Measurements from ENCODE around the gene WRNIP1.

Gene WRNIP1

GRCh38 chr6:2765166-2765895, at the start of gene WRNIP1:
Gene WRNIP1 (plus strand): TSS chr6:2765393. CDS start chr6:2765623, 230 bp downstream.
- no peak for FAIRE-seq

- FAIRE-seq, result no peak
These were observed 49.5 kb upstream of the WRNIP1 start for GRCh38 chr6:2715737-2716136.

- FAIRE-seq, result no peak
These were observed 48.1 kb upstream of the WRNIP1 start for GRCh38 chr6:2716936-2717700.

GRCh38 chr6:2718334-2719092, 46.7 kb upstream of the WRNIP1 start:
- no peak for FAIRE-seq

- no peak for FAIRE-seq
These were observed 46.1 kb upstream of the WRNIP1 start for GRCh38 chr6:2719093-2719455.

- FAIRE-seq, result no peak
These were observed 44.0 kb upstream of the WRNIP1 start for GRCh38 chr6:2721219-2721618.

- FAIRE-seq, result no peak
These were observed 39.7 kb upstream of the WRNIP1 start for GRCh38 chr6:2725364-2725988.

- FAIRE-seq, result no peak
These were observed 39.1 kb upstream of the WRNIP1 start for GRCh38 chr6:2725999-2726567.

- no peak for FAIRE-seq
These were observed 35.3 kb upstream of the WRNIP1 start for GRCh38 chr6:2729921-2730320.

GRCh38 chr6:2730353-2731107, 34.7 kb upstream of the WRNIP1 start:
- no peak for FAIRE-seq

GRCh38 chr6:2731281-2731909, 33.8 kb upstream of the WRNIP1 start:
- no peak for FAIRE-seq

GRCh38 chr6:2732503-2733089, 32.6 kb upstream of the WRNIP1 start:
- FAIRE-seq, result no peak

- no peak for FAIRE-seq
These were observed 31.9 kb upstream of the WRNIP1 start for GRCh38 chr6:2733324-2733723.

- FAIRE-seq, result no peak
These were observed 31.3 kb upstream of the WRNIP1 start for GRCh38 chr6:2733736-2734480.

- FAIRE-seq, result no peak
These were observed 30.6 kb upstream of the WRNIP1 start for GRCh38 chr6:2734488-2735166.

GRCh38 chr6:2737885-2738284, 27.3 kb upstream of the WRNIP1 start:
- FAIRE-seq, result no peak

GRCh38 chr6:2738373-2738979, 26.7 kb upstream of the WRNIP1 start:
- no peak for FAIRE-seq

GRCh38 chr6:2739335-2739734, 25.9 kb upstream of the WRNIP1 start:
- FAIRE-seq, result no peak

GRCh38 chr6:2740581-2740980, 24.6 kb upstream of the WRNIP1 start:
- FAIRE-seq, result no peak

All from colon (tissue), 2 donors.